AG04450 (cell line): Measurements from ENCODE around the gene ADCY5. TPM values are rescaled to one million over a fixed set of nuclear protein-coding genes. Genes with fewer than 3 reads are reported as not detected.

ENCODE experiments used
- CTCF ChIA-PET: fragments of 300-600, 350-600 bp; formaldehyde crosslinking; extraction: SDS; loops from one replicate; lab custom pipeline; 2022; ENCODE audit warnings: antibody characterized with exemption, inconsistent platforms; lab: Charles Lee
- POLR2A ChIA-PET: fragments of 350-600 bp; formaldehyde crosslinking; extraction: SDS; loops from one replicate; lab custom pipeline; 2021; ENCODE audit warnings: antibody characterized with exemption, inconsistent platforms; lab: Yijun Ruan, JAX
- DNase-seq: peaks from one replicate; pipeline ENCODE4 v3.0.0-alpha.2; 2011; ENCODE audit warnings: low read depth, low spot score
- H3K27ac ChIP-seq: one replicate; pipeline ENCODE4 v1.5.1; 2012; ENCODE audit warnings: low read depth, low read length, control low read depth
- H3K27me3 ChIP-seq: one replicate; pipeline ENCODE4 v1.6.0; 2012; ENCODE audit warnings: low read length; ENCODE audit not compliant: control insufficient read depth, insufficient read depth
- H3K4me3 ChIP-seq: 2 replicates; pipeline ENCODE4 v1.5.1; 2011; ENCODE audit warnings: mild to moderate bottlenecking, low read depth, low read length, control low read depth
- H3K9me3 ChIP-seq: 2 replicates; pipeline ENCODE4 v1.5.1; 2012; ENCODE audit warnings: low read length; ENCODE audit not compliant: control insufficient read depth, insufficient read depth
- CTCF ChIP-seq: IDR thresholded peaks from 2 replicates; pipeline ENCODE4 v1.5.1; 2011; ENCODE audit warnings: low read depth, low read length, control low read depth, inconsistent platforms
- polyA plus RNA-seq: library from polyadenylated mRNA; depleted of rRNA; stranded (reverse); fragments of >200 nt; gene quantifications from 2 replicates; pipeline ENCODE4 v1.2.3, GENCODE V29; 2011

Gene ADCY5
- polyA plus RNA-seq, 1 experiment = 0.20 TPM

GRCh38 chr3:123423031-123423430, 25.9 kb downstream of the ADCY5 start:
- POLR2A ChIA-PET = no interaction called here
- peaks cover 48% of the 10 kb centered on the region for H3K27me3 ChIP-seq
- TF ChIP-seq CTCF = no peak

GRCh38 chr3:123422457-123422856, 26.4 kb downstream of the ADCY5 start:
- ChIA-PET CTCF (no interaction called here), POLR2A (no interaction called here)
- TF ChIP-seq CTCF = no peak
- H3K27ac ChIP-seq = no peak overlapping the region
- no peak overlapping the region for H3K4me3 ChIP-seq
- no peaks in the 10 kb centered on the region for H3K9me3 ChIP-seq
- no peak for DNase-seq
- H3K27me3 ChIP-seq = peaks cover 53% of the 10 kb centered on the region

More at GRCh38 chr3:123423031-123423430, 25.9 kb downstream of the ADCY5 start:
- no peak overlapping the region for H3K27ac ChIP-seq
- CTCF ChIA-PET = no interaction called here
- no peak for DNase-seq
- H3K9me3 ChIP-seq = no peaks in the 10 kb centered on the region
- no peak overlapping the region for H3K4me3 ChIP-seq

GRCh38 chr3:123421353-123422174, 27.3 kb downstream of the ADCY5 start:
- Histone ChIP-seq H3K9me3 (no peaks in the 10 kb centered on the region), H3K27ac (no peak overlapping the region), H3K4me3 (no peak overlapping the region), H3K27me3 (peaks cover 52% of the 10 kb centered on the region)
- POLR2A ChIA-PET = no interaction called here
- DNase-seq = no peak
- TF ChIP-seq CTCF = no peak
- CTCF ChIA-PET = no interaction called here

- Histone ChIP-seq H3K27ac (no peak overlapping the region), H3K27me3 (peaks cover 58% of the 10 kb centered on the region), H3K4me3 (no peak overlapping the region), H3K9me3 (no peaks in the 10 kb centered on the region)
- no peak for DNase-seq
- TF ChIP-seq CTCF = no peak
- ChIA-PET POLR2A (no interaction called here), CTCF (no interaction called here)
These were observed 28.4 kb downstream of the ADCY5 start for GRCh38 chr3:123420416-123420968.

- DNase-seq = no peak
- TF ChIP-seq CTCF = no peak
- Histone ChIP-seq H3K27ac (no peak overlapping the region), H3K27me3 (peaks cover 60% of the 10 kb centered on the region), H3K9me3 (no peaks in the 10 kb centered on the region), H3K4me3 (no peak overlapping the region)
- ChIA-PET CTCF (no interaction called here), POLR2A (no interaction called here)
These were observed 29.0 kb downstream of the ADCY5 start for GRCh38 chr3:123419850-123420297.
